Central memory CD4-positive, alpha-beta T cell (primary cell): ENCODE measurements around the gene P2RY11.

Experiments
- DNase-seq: peaks from one replicate; pipeline ENCODE4 v3.0.0; 2022

The P2RY11 gene

GRCh38 chr19:10093295-10094186 lies 18.0 kb upstream of the P2RY11 start:
- DNase-seq, result no peak

GRCh38 chr19:10095622-10095947 lies 15.9 kb upstream of the P2RY11 start:
- DNase-seq, result no peak

- peak; percentile 89 for DNase-seq
Observed at GRCh38 chr19:10095948-10096614, 15.4 kb upstream of the P2RY11 start.

GRCh38 chr19:10096615-10096963 lies 14.9 kb upstream of the P2RY11 start:
- DNase-seq, result no peak

GRCh38 chr19:10100163-10100785 lies 11.2 kb upstream of the P2RY11 start:
- no peak for DNase-seq

- DNase-seq, result no peak
Observed at GRCh38 chr19:10102787-10103236, 8.7 kb upstream of the P2RY11 start.

GRCh38 chr19:10104130-10104513 lies 7.4 kb upstream of the P2RY11 start:
- DNase-seq, result no peak

GRCh38 chr19:10104665-10105508 lies 6.6 kb upstream of the P2RY11 start:
- DNase-seq, result peak; percentile 88

GRCh38 chr19:10105509-10106099 lies 5.9 kb upstream of the P2RY11 start:
- no peak for DNase-seq

- DNase-seq, result peak; percentile 98
Observed at GRCh38 chr19:10106100-10106936, 5.2 kb upstream of the P2RY11 start, which contains the start of gene PPAN. Gene PPAN, plus strand, starts transcription at chr19:10106362. Its CDS starts 33 bp downstream, at chr19:10106395.

- DNase-seq, result no peak
Observed at GRCh38 chr19:10107254-10107653, 4.2 kb upstream of the P2RY11 start.

- DNase-seq, result no peak
Observed at GRCh38 chr19:10107817-10108367, 3.6 kb upstream of the P2RY11 start.

- no peak for DNase-seq
Observed at GRCh38 chr19:10109528-10109927, 2.0 kb upstream of the P2RY11 start.

- no peak for DNase-seq
Observed at GRCh38 chr19:10110076-10110971, 1.2 kb upstream of the P2RY11 start.

- no peak for DNase-seq
Observed at GRCh38 chr19:10110972-10111317, 548 bp upstream of the P2RY11 start.

- peak; percentile 63 for DNase-seq
Observed at GRCh38 chr19:10112037-10112761, 706 bp downstream of the P2RY11 start.

- DNase-seq, result peak; percentile 62
Observed at GRCh38 chr19:10112895-10113591, 1.6 kb downstream of the P2RY11 start.

GRCh38 chr19:10113592-10113963 lies 2.1 kb downstream of the P2RY11 start:
- no peak for DNase-seq
